ENCODE measurements around the gene SRP14. TPM values are rescaled to one million over a fixed set of nuclear protein-coding genes. Genes with fewer than 3 reads are reported as not detected.

Gene SRP14
- total and polyA plus RNA-seq, 4 donors: 154 to 437 (median 264) TPM

DNA sequence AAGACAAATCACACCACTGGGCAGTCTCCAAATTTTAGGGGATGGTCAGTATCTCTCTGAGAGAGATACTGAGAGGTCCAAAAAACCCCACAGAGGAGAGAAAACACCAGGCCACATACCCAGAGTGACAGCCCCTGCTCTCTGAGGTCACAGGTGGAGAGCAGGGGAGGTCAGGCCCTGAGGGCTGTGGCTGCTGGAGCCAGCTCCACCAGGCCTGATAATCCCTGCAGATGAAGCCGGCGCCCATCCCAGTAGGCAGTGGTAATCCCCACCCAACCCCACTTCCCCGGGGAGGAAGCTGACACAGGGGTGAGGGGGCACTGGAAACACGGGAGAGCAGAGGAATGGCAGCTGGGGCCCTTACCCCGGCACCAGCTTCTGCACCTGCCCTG, 31.2 kb upstream of the SRP14 start:
- Histone ChIP-seq H3K27me3 (ENCODE audit: control insufficient read depth in 1 of 2, insufficient read depth in 2 of 2, low read length in 1 of 2) (no peaks in the 10 kb centered on the region), H3K4me3 (ENCODE audit: low read length in 2 of 2) (no peak overlapping the region), H3K36me3 (ENCODE audit: control insufficient read depth in 1 of 2, insufficient read depth in 2 of 2, low read length in 1 of 2) (no peaks in the 10 kb centered on the region), H3K4me1 (ENCODE audit: control insufficient read depth in 1 of 2, insufficient read depth in 2 of 2, low read length in 2 of 2) (peaks cover 0 to 4% of the 10 kb centered on the region in 2 donors), H3K27ac (ENCODE audit: low read depth in 1 of 2, low read length in 2 of 2) (no peak overlapping the region), H3K9me3 (ENCODE audit: control insufficient read depth, low read length) (no peaks in the 10 kb centered on the region)
- ATAC-seq (ENCODE audit: low FRiP score) (no peak), DNase-seq (no peak)
- 95 to 99% methylated on average over 5 of the region's 5 CpGs for WGBS, 2 donors
- intact Hi-C loops (cut with DNase I): loop anchor here in 1 of 2 donors (2.0 kb wide), 1 partner anchor 35 kb away; no protein-coding TSS in a partner anchor

DNA sequence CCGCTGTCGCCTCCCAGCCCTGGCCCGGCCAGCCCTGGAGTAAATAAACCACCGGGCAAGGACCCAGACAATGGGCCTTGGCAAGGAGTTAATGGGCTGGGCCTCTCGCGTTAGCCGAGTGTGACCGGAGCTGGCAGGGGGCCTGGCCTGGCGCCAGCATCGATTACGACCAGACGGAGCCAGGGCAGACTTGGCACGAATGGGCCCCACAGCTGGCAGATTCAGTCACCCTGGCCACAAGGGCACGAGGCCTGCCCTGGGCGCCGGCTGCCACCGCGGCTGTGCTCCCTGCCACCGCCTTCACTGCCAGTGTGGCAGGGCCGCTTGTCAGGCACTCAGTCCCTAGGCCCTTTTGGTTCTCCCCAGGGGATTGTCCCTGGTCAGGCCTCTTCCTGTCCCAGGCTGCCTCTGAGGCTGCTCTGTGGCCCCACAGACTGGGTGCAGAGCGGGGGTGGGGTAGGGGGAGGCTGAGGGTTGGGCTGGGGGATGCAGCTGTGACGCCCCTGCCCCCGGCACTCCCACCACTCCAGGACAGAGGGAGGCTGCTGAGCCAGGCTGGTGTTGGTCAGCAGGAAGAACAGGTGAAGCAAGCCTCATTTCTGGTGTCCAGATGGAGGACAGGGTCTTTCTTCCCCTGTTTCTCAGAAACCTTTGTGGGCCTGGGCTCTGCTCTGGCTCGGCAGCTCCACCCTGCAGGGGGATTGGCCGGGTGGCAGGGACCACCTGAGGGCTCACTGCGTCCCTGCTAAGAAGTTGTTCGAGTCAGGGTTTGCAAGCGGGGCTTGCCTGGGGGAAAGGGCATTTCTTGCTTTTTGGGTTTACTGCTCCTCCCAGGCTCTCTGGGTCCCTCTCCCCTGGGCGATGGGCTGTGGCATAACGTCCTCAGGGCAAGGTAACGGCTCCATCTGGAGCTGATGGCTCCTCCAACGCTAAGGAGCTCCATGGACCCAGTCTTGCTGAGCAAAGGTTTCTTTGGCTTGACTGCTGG, 30.5 kb upstream of the SRP14 start:
- intact Hi-C loops (cut with DNase I): loop anchor here in 1 of 2 donors (2.0 kb wide), 1 partner anchor 35 kb away; no protein-coding TSS in a partner anchor
- no peak overlapping the region for H3K4me3 ChIP-seq (ENCODE audit: low read length in 2 of 2)
- DNase-seq: peak; percentile 95 to 97
- no peaks in the 10 kb centered on the region for H3K9me3 ChIP-seq (ENCODE audit: control insufficient read depth, low read length)
- peak overlapping the region in 1 of 2 donors; percentile 20 for H3K27ac ChIP-seq (ENCODE audit: low read depth in 1 of 2, low read length in 2 of 2)
- WGBS, 2 donors: 21% methylated on average over 32 of the region's 32 CpGs
- H3K4me1 ChIP-seq (ENCODE audit: control insufficient read depth in 1 of 2, insufficient read depth in 2 of 2, low read length in 2 of 2): peaks cover 0 to 4% of the 10 kb centered on the region in 2 donors
- H3K36me3 ChIP-seq (ENCODE audit: control insufficient read depth in 1 of 2, insufficient read depth in 2 of 2, low read length in 1 of 2): no peaks in the 10 kb centered on the region
- H3K27me3 ChIP-seq (ENCODE audit: control insufficient read depth in 1 of 2, insufficient read depth in 2 of 2, low read length in 1 of 2): no peaks in the 10 kb centered on the region
- ATAC-seq (ENCODE audit: low FRiP score): peak; percentile 96

DNA sequence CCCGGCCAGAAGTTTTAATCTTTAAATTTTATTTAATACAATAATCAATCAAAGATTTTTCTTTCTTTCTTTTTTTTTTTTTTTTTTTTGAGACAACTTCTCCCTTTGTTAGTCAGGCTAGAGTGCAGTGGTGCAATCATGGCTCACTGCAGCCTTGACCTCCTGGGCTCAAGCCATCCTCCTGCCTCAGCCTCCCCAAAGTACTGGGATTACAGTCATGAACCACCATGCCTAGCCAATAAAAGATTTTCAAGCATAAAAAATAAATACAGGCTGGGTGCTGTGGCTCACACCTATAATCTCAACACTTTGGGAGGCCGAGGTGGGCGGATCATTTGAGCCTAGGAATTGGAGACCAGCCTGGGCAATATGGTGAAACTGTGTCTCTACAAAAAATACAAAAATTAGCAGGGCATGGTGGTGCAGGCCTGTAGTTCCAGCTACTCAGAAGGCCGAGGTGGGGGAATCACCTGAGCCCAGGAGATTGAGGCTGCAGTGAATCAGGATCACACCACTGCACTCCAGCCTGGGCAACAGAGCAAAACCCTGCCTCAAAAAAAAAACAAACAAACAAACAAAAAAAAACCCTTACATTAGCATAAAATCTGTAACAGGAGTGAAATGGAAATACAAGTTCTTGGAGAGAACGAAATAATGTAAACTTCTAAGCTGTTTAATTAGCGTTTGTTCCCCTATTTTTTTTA, 29.1 kb upstream of the SRP14 start:
- Histone ChIP-seq H3K27ac (ENCODE audit: low read depth in 1 of 2, low read length in 2 of 2) (no peak overlapping the region), H3K36me3 (ENCODE audit: control insufficient read depth in 1 of 2, insufficient read depth in 2 of 2, low read length in 1 of 2) (no peaks in the 10 kb centered on the region), H3K9me3 (ENCODE audit: control insufficient read depth, low read length) (no peaks in the 10 kb centered on the region), H3K4me3 (ENCODE audit: low read length in 2 of 2) (no peak overlapping the region), H3K4me1 (ENCODE audit: control insufficient read depth in 1 of 2, insufficient read depth in 2 of 2, low read length in 2 of 2) (peaks cover 0 to 4% of the 10 kb centered on the region in 2 donors), H3K27me3 (ENCODE audit: control insufficient read depth in 1 of 2, insufficient read depth in 2 of 2, low read length in 1 of 2) (no peaks in the 10 kb centered on the region)
- ATAC-seq (ENCODE audit: low FRiP score): no peak
- intact Hi-C loops (cut with DNase I): no loop called here
- DNase-seq: no peak
- 79 to 82% methylated on average over 6 of the region's 6 CpGs for WGBS, 2 donors

DNA sequence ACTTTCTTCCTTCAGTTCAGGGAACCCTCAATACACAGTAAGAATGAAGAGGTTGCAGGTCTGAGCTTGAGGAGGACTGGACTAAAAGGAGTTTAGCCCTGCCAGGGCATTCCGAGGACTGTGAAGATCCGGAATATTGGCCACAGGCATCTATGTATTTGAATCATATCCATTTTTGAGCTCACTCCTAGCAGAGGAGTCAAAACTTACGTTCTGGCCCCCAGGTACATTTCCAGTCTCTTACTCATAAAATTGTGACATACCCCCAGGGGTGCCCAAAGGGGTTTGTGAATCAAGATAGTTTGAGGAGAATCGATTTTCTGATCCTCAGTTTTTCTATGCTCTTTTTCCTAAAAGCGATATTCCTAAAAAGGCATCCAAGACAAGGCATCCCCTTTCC, 27.6 kb upstream of the SRP14 start:
- Histone ChIP-seq H3K4me3 (ENCODE audit: low read length in 2 of 2) (no peak overlapping the region), H3K9me3 (ENCODE audit: control insufficient read depth, low read length) (no peaks in the 10 kb centered on the region), H3K27me3 (ENCODE audit: control insufficient read depth in 1 of 2, insufficient read depth in 2 of 2, low read length in 1 of 2) (no peaks in the 10 kb centered on the region), H3K36me3 (ENCODE audit: control insufficient read depth in 1 of 2, insufficient read depth in 2 of 2, low read length in 1 of 2) (no peaks in the 10 kb centered on the region), H3K4me1 (ENCODE audit: control insufficient read depth in 1 of 2, insufficient read depth in 2 of 2, low read length in 2 of 2) (peaks cover 0 to 4% of the 10 kb centered on the region in 2 donors), H3K27ac (ENCODE audit: low read depth in 1 of 2, low read length in 2 of 2) (no peak overlapping the region)
- DNase-seq: no peak
- WGBS, 2 donors: 87% methylated on average over 5 of the region's 5 CpGs
- intact Hi-C loops (cut with DNase I): no loop called here
- ATAC-seq (ENCODE audit: low FRiP score): no peak

DNA sequence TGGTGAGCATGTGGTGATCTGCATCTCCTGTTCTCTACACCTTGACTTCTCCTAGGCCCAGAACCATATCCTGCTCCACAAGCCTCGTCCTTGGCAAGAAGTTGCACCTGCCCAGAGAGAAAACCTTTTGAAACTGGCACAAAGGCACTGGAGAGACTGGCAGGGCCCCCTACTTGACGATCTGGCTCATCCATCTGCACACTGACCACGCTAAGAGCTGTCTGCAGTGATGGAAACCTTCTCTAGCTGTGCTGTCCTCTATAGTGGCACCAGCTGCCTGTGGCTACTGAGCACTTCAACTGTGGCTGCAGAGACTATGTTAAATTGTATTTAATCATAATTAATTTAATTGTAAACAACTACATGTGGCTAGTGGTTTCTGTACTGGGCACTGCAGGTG, 26.2 kb upstream of the SRP14 start:
- Histone ChIP-seq H3K4me3 (ENCODE audit: low read length in 2 of 2) (no peak overlapping the region), H3K36me3 (ENCODE audit: control insufficient read depth in 1 of 2, insufficient read depth in 2 of 2, low read length in 1 of 2) (no peaks in the 10 kb centered on the region), H3K27ac (ENCODE audit: low read depth in 1 of 2, low read length in 2 of 2) (no peak overlapping the region), H3K4me1 (ENCODE audit: control insufficient read depth in 1 of 2, insufficient read depth in 2 of 2, low read length in 2 of 2) (peaks cover 0 to 4% of the 10 kb centered on the region in 2 donors), H3K27me3 (ENCODE audit: control insufficient read depth in 1 of 2, insufficient read depth in 2 of 2, low read length in 1 of 2) (no peaks in the 10 kb centered on the region), H3K9me3 (ENCODE audit: control insufficient read depth, low read length) (no peaks in the 10 kb centered on the region)
- WGBS, 2 donors: 93% methylated on average over 3 of the region's 3 CpGs
- ATAC-seq (ENCODE audit: low FRiP score) (no peak), DNase-seq (no peak)
- intact Hi-C loops (cut with DNase I): no loop called here

DNA sequence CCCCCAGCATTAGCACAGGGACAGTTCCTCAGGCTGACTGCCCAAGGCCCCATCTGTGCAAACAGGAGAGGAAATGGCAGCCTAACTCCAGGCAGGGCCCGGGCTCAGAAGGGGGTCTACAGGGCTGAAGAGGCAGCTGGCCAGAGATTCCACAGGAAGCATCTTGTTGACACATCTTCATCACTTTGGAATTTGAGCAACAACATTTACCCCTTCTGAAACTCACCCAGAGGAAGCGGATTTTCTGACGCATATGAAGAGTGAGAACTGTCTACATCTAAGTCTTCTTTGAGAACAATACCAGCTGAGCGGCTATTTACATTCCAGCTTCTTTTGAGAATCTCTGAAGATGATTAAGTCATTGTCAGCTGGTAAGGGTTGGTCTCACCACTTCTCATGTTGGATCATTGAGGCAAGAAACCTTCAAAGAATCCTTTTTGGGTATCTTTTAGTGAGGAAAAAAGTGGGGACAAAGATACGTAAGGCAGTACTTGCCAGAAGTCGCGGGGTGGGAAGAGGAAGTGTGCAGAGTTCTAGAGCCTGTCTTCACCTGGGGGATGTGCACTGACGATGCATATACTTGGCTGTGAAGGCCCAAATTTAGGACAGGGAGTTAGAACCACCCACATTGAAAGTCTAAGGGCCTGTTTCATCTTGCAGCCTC, 25.4 kb upstream of the SRP14 start:
- Histone ChIP-seq H3K4me3 (ENCODE audit: low read length in 2 of 2) (no peak overlapping the region), H3K9me3 (ENCODE audit: control insufficient read depth, low read length) (no peaks in the 10 kb centered on the region), H3K36me3 (ENCODE audit: control insufficient read depth in 1 of 2, insufficient read depth in 2 of 2, low read length in 1 of 2) (no peaks in the 10 kb centered on the region), H3K27ac (ENCODE audit: low read depth in 1 of 2, low read length in 2 of 2) (no peak overlapping the region), H3K27me3 (ENCODE audit: control insufficient read depth in 1 of 2, insufficient read depth in 2 of 2, low read length in 1 of 2) (no peaks in the 10 kb centered on the region), H3K4me1 (ENCODE audit: control insufficient read depth in 1 of 2, insufficient read depth in 2 of 2, low read length in 2 of 2) (no peaks in the 10 kb centered on the region)
- intact Hi-C loops (cut with DNase I): no loop called here
- ATAC-seq (ENCODE audit: low FRiP score) (no peak), DNase-seq (no peak)
- WGBS, 2 donors: 93 to 94% methylated on average over 8 of the region's 8 CpGs

DNA sequence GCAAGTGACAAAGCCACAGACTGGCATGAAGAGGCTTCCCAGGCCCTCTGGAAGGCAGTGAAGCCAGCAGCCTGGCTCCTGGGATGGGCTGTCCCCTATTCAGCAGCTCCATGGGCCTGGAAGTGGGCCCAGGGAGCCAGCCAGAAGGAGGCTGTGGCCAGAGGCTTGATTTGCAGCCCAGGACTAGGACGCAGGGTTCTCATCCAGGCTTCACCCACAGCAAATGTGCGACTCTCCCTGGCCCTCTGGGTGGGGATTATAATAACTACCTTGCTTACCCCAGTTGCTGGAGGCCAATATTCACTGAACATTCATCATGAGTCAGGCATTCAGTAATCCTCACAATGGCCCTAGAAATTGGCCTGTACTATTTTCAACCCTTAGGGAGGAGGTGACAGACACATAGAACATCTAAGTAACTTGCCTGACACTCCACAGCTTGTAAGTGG, 24.6 kb upstream of the SRP14 start:
- no peaks in the 10 kb centered on the region for H3K4me1 ChIP-seq (ENCODE audit: control insufficient read depth in 1 of 2, insufficient read depth in 2 of 2, low read length in 2 of 2)
- ATAC-seq (ENCODE audit: low FRiP score) (peak; percentile 70), DNase-seq (peak in 1 of 2 donors; percentile 75)
- H3K27me3 ChIP-seq (ENCODE audit: control insufficient read depth in 1 of 2, insufficient read depth in 2 of 2, low read length in 1 of 2): no peaks in the 10 kb centered on the region
- H3K27ac ChIP-seq (ENCODE audit: low read depth in 1 of 2, low read length in 2 of 2): no peak overlapping the region
- H3K4me3 ChIP-seq (ENCODE audit: low read length in 2 of 2): no peak overlapping the region
- no peaks in the 10 kb centered on the region for H3K9me3 ChIP-seq (ENCODE audit: control insufficient read depth, low read length)
- WGBS, 2 donors: 16 to 23% methylated on average over 2 of the region's 2 CpGs
- no peaks in the 10 kb centered on the region for H3K36me3 ChIP-seq (ENCODE audit: control insufficient read depth in 1 of 2, insufficient read depth in 2 of 2, low read length in 1 of 2)
- intact Hi-C loops (cut with DNase I): no loop called here

DNA sequence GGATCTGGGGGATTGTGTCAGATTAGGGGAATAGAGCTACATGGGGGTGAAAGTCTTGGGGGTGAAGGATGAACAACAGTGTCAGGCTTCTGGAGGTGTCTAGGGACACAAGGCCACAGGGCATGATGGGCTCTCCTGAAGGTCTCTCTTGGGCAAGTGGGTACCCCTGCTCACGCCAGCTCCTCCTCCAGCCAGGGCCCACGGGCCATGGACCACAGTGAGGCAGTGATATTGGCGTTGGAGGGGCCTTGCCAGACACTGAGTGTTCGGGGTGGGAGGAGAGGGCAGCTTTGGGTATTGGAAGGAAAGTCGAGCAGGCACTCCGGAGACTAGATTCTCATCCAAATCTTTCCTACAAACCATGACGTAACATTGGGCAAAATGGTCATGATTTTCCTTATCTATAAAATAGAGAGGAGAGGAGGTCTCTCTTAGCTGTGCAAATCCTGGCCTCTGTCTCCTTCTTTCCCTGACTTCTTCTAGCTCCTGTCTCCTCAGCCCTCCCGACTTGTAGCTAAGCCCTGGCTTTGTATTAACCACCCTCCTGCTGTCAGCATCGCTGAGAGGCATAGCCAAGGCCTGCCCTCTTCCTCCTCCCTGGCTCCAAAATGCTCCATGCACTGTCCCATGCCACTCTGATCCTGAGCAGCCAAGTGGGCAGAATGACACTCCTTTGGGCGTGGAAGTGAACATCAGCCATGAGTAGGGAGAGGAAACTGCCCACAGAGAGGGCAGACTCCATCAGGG, 24.0 kb upstream of the SRP14 start:
- intact Hi-C loops (cut with DNase I): no loop called here
- Histone ChIP-seq H3K27ac (ENCODE audit: low read depth in 1 of 2, low read length in 2 of 2) (no peak overlapping the region), H3K36me3 (ENCODE audit: control insufficient read depth in 1 of 2, insufficient read depth in 2 of 2, low read length in 1 of 2) (no peaks in the 10 kb centered on the region), H3K4me1 (ENCODE audit: control insufficient read depth in 1 of 2, insufficient read depth in 2 of 2, low read length in 2 of 2) (no peaks in the 10 kb centered on the region), H3K27me3 (ENCODE audit: control insufficient read depth in 1 of 2, insufficient read depth in 2 of 2, low read length in 1 of 2) (no peaks in the 10 kb centered on the region), H3K4me3 (ENCODE audit: low read length in 2 of 2) (no peak overlapping the region), H3K9me3 (ENCODE audit: control insufficient read depth, low read length) (no peaks in the 10 kb centered on the region)
- DNase-seq (no peak), ATAC-seq (ENCODE audit: low FRiP score) (peak; percentile 39)
- WGBS, 2 donors: 53 to 76% methylated on average over 10 of the region's 10 CpGs

Measured in aorta (tissue), 5 donors.